ENCODE data around the gene ADAD2. TPM values are rescaled to one million over a fixed set of nuclear protein-coding genes. Genes with fewer than 3 reads are reported as not detected.
"Not testable (repeated sequence)": the region's sequence is repeated elsewhere in the genome, so short reads cannot be mapped to it uniquely, and the experiment has no call there.

The ADAD2 gene
- total RNA-seq, 4 donors from 2014 or later, result 1.8 TPM; not detected in 3

GRCh38 chr16:84209989-84210388 lies 19.0 kb downstream of the ADAD2 start:
- Histone ChIP-seq H3K27ac (no peak overlapping the region), H3K4me3 (no peak overlapping the region), H3K36me3 (no peaks in the 10 kb centered on the region), H3K4me1 (no peaks in the 10 kb centered on the region), H3K9me3 (no peaks in the 10 kb centered on the region), H3K27me3 (no peaks in the 10 kb centered on the region)
- DNase-seq, result no peak
- TF ChIP-seq POLR2A (IDR thresholded peaks at IDR 0.05), result no peak
- no peak for TF ChIP-seq CTCF (IDR thresholded peaks at IDR 0.05)

DNA sequence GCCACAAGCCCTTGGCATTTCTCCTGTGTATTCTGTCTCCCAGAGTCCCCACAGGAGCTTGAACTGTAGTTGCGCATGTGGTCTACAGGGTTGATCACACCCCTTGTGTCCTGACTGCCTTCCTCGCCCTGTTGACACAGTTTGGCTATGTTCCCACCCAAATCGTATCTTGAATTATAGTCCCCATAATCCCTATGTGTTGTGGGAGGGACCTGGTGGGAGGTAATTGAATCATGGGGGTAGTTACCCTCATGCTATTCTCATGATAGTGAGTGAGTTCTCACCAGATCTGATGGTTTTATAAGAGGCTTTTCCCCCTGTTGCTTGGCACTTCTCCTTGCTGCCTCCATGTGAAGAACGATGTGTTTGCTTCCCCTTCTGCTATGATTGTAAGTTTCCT lies 21.2 kb downstream of the ADAD2 start:
- H3K4me1 ChIP-seq, result no peaks in the 10 kb centered on the region
- H3K36me3 ChIP-seq, result no peaks in the 10 kb centered on the region
- TF ChIP-seq CTCF (IDR thresholded peaks at IDR 0.05) (no peak), POLR2A (IDR thresholded peaks at IDR 0.05) (no peak)
- H3K9me3 ChIP-seq, result no peaks in the 10 kb centered on the region
- H3K27ac ChIP-seq, result no peak overlapping the region
- no peak overlapping the region for H3K4me3 ChIP-seq
- DNase-seq, result no peak
- H3K27me3 ChIP-seq, result no peaks in the 10 kb centered on the region

- Histone ChIP-seq H3K27me3 (no peaks in the 10 kb centered on the region), H3K36me3 (no peaks in the 10 kb centered on the region), H3K4me3 (no peak overlapping the region), H3K9me3 (no peaks in the 10 kb centered on the region), H3K27ac (no peak overlapping the region), H3K4me1 (no peaks in the 10 kb centered on the region)
- no peak for DNase-seq
- no peak for TF ChIP-seq CTCF (IDR thresholded peaks at IDR 0.05)
- TF ChIP-seq POLR2A (IDR thresholded peaks at IDR 0.05), result no peak
These were observed 21.7 kb downstream of the ADAD2 start for GRCh38 chr16:84212631-84213030.

GRCh38 chr16:84214451-84215066 lies 23.6 kb downstream of the ADAD2 start:
- DNase-seq, result no peak
- H3K4me1 ChIP-seq, result no peaks in the 10 kb centered on the region
- TF ChIP-seq CTCF (IDR thresholded peaks at IDR 0.05) (no peak), POLR2A (IDR thresholded peaks at IDR 0.05) (no peak)
- no peaks in the 10 kb centered on the region for H3K36me3 ChIP-seq
- no peaks in the 10 kb centered on the region for H3K9me3 ChIP-seq
- no peak overlapping the region for H3K27ac ChIP-seq
- no peaks in the 10 kb centered on the region for H3K27me3 ChIP-seq
- H3K4me3 ChIP-seq, result no peak overlapping the region

DNA sequence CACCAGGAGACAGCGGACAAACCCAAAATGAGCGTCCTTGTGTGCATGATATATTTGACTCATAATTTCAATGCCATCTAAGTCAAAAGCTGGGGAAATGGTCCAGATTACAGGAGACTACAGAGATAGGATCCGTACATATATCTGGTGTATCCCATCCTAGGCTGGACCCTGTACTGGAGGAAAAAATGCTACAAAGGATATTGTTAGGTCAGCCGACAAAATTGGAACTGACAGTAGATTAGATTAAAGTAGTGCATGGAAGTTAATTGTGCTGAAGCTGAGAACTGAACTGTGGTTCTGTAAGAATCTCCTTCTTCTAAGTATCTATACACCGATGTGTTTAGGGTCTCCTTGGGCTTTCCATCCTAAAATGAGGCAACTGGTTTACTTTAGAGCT lies 24.6 kb downstream of the ADAD2 start:
- H3K27ac ChIP-seq, result no peak overlapping the region
- no peaks in the 10 kb centered on the region for H3K36me3 ChIP-seq
- no peaks in the 10 kb centered on the region for H3K4me1 ChIP-seq
- TF ChIP-seq POLR2A (IDR thresholded peaks at IDR 0.05) (no peak), CTCF (IDR thresholded peaks at IDR 0.05) (no peak)
- H3K4me3 ChIP-seq, result no peak overlapping the region
- no peaks in the 10 kb centered on the region for H3K27me3 ChIP-seq
- DNase-seq, result no peak
- H3K9me3 ChIP-seq, result no peaks in the 10 kb centered on the region

- H3K27me3 ChIP-seq, H3K4me1 ChIP-seq, H3K36me3 ChIP-seq, H3K4me3 ChIP-seq, H3K27ac ChIP-seq, DNase-seq, H3K9me3 ChIP-seq: not testable (repeated sequence)
These were observed 25.2 kb downstream of the ADAD2 start for GRCh38 chr16:84216144-84216543.
